HepG2 (cell line): ENCODE results near the gene FOXA3. TPM values are rescaled to one million over a fixed set of nuclear protein-coding genes. Genes with fewer than 3 reads are reported as not detected.

Source experiments
- EHMT2 ChIP-seq: fragments of 200-600 bp; sonication (generic); IDR thresholded peaks from 2 replicates; pipeline ENCODE4 v1.7.0; 2017; ENCODE audit warnings: antibody characterized with exemption, low read depth, low read length, borderline replicate concordance
- GZF1 ChIP-seq: sonication (generic); formaldehyde crosslinking; IDR thresholded peaks from 2 replicates; pipeline ENCODE4 v1.5.1; 2020; ENCODE audit warnings: mild to moderate bottlenecking, missing genetic modification reagents
- MAFG ChIP-seq: sonication (generic); formaldehyde crosslinking; IDR thresholded peaks from 2 replicates; pipeline ENCODE4 v1.5.1; 2020; ENCODE audit warnings: mild to moderate bottlenecking, missing genetic modification reagents
- NAIF1 ChIP-seq: sonication (generic); formaldehyde crosslinking; IDR thresholded peaks from 2 replicates; pipeline ENCODE4 v1.5.0; 2020; ENCODE audit warnings: mild to moderate bottlenecking, missing genetic modification reagents, borderline replicate concordance
- NR2F2 ChIP-seq: IDR thresholded peaks from 2 replicates; pipeline ENCODE4 v1.6.1; 2012; ENCODE audit warnings: low read depth, inconsistent platforms, borderline replicate concordance
- SMAD1 ChIP-seq: sonication (generic); formaldehyde crosslinking; IDR thresholded peaks from 2 replicates; pipeline ENCODE4 v1.4.0; 2020; ENCODE audit warnings: missing genetic modification reagents, low read depth, mild to moderate bottlenecking, borderline replicate concordance
- ZNF232 ChIP-seq: sonication (generic); formaldehyde crosslinking; IDR thresholded peaks from 2 replicates; pipeline ENCODE4 v1.4.0; 2020; ENCODE audit warnings: missing genetic modification reagents, borderline replicate concordance
- ZNF256 ChIP-seq: sonication (generic); formaldehyde crosslinking; conservative IDR thresholded peaks from 2 replicates; pipeline ENCODE4 v1.4.0; 2020; ENCODE audit warnings: missing genetic modification reagents
- ZNF292 ChIP-seq: sonication (generic); formaldehyde crosslinking; IDR thresholded peaks from 2 replicates; pipeline ENCODE4 v1.8.1; 2022; ENCODE audit warnings: mild to moderate bottlenecking, low read depth, missing genetic modification reagents, borderline replicate concordance
- ZNF792 ChIP-seq: IDR thresholded peaks from 2 replicates; pipeline ENCODE4 v1.6.1; 2016
- ZSCAN12 ChIP-seq: sonication (generic); formaldehyde crosslinking; IDR thresholded peaks from 2 replicates; pipeline ENCODE4 v1.9.0; 2021; ENCODE audit warnings: mild to moderate bottlenecking, missing genetic modification reagents
- polyA plus RNA-seq, 8 experiments: library from polyadenylated mRNA; depleted of rRNA in 3 of 8; stranded (reverse) in 7 of 8; unstranded in 1 of 8; fragments of >200 nt; fragmentation: Illumina TruSeq in 4 of 8; extraction: Trizol in 4 of 8; gene quantifications; 2 replicates each; pipeline versions ENCODE4 v1.2.1 to v1.2.3, GENCODE V29; 2011 to 2016; ENCODE audit warnings: low read depth in 4 of 8, missing spikeins in 1 of 8, mixed read lengths in 1 of 8; ENCODE audit not compliant: insufficient read depth in 1 of 8
- total RNA-seq, 5 experiments: library from RNA; depleted of rRNA; stranded (reverse); fragments of >200 nt; fragmentation: Illumina TruSeq; extraction: Trizol; gene quantifications; 2 replicates each; pipeline ENCODE4 v1.2.3, GENCODE V29; 2016; ENCODE audit warnings: low read depth in 1 of 5
- TF ChIP-seq, protein P1 (sequence below): sonication (generic); formaldehyde crosslinking; IDR thresholded peaks from 2 replicates; pipeline ENCODE4 v1.8.1; 2023; ENCODE audit warnings: mild to moderate bottlenecking, missing genetic modification reagents
- TF ChIP-seq, protein P2 (sequence below), 2 experiments: fragments of 450-650 bp in 1 of 2; sonication (generic) in 1 of 2; formaldehyde crosslinking in 1 of 2; IDR thresholded peaks; 2 replicates each; pipeline versions ENCODE4 v1.6.1 to v1.8.0; 2016 to 2022; ENCODE audit warnings: antibody characterized with exemption in 1 of 2, mild to moderate bottlenecking in 1 of 2, missing genetic modification reagents in 1 of 2
- TF ChIP-seq, protein P3 (sequence below): sonication (generic); formaldehyde crosslinking; IDR thresholded peaks from 2 replicates; pipeline ENCODE4 v1.9.0; 2021; ENCODE audit warnings: missing genetic modification reagents, mild to moderate bottlenecking, borderline replicate concordance
- TF ChIP-seq, protein P4 (sequence below): sonication (generic); formaldehyde crosslinking; IDR thresholded peaks from 2 replicates; pipeline ENCODE4 v1.4.0; 2020; ENCODE audit warnings: missing genetic modification reagents

Gene FOXA3
- total and polyA plus RNA-seq, 2 of the 13 experiments (the other 11 are each of a cell fraction or from before 2014, with no cell fraction given), result 29.8 to 47.6 TPM

- peak; percentile 82 for TF ChIP-seq NAIF1
- peak; percentile 65; the same call in 1 of the 2 replicates for TF ChIP-seq NR2F2
- TF ChIP-seq ZNF256 (CRISPR knock-in tag), result peak; percentile 81; the same call in 1 of the 2 replicates
- TF ChIP-seq ZNF232 (CRISPR knock-in tag), result no peak; the same call in 1 of the 2 replicates
- no peak for TF ChIP-seq GZF1 (CRISPR knock-in tag)
- TF ChIP-seq, protein P1, sequence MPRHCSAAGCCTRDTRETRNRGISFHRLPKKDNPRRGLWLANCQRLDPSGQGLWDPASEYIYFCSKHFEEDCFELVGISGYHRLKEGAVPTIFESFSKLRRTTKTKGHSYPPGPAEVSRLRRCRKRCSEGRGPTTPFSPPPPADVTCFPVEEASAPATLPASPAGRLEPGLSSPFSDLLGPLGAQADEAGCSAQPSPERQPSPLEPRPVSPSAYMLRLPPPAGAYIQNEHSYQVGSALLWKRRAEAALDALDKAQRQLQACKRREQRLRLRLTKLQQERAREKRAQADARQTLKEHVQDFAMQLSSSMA, result 0 out of 2 replicates have a peak, but pooled peaks have one; percentile 45
- TF ChIP-seq EHMT2, result no peak
- TF ChIP-seq, protein P2, sequence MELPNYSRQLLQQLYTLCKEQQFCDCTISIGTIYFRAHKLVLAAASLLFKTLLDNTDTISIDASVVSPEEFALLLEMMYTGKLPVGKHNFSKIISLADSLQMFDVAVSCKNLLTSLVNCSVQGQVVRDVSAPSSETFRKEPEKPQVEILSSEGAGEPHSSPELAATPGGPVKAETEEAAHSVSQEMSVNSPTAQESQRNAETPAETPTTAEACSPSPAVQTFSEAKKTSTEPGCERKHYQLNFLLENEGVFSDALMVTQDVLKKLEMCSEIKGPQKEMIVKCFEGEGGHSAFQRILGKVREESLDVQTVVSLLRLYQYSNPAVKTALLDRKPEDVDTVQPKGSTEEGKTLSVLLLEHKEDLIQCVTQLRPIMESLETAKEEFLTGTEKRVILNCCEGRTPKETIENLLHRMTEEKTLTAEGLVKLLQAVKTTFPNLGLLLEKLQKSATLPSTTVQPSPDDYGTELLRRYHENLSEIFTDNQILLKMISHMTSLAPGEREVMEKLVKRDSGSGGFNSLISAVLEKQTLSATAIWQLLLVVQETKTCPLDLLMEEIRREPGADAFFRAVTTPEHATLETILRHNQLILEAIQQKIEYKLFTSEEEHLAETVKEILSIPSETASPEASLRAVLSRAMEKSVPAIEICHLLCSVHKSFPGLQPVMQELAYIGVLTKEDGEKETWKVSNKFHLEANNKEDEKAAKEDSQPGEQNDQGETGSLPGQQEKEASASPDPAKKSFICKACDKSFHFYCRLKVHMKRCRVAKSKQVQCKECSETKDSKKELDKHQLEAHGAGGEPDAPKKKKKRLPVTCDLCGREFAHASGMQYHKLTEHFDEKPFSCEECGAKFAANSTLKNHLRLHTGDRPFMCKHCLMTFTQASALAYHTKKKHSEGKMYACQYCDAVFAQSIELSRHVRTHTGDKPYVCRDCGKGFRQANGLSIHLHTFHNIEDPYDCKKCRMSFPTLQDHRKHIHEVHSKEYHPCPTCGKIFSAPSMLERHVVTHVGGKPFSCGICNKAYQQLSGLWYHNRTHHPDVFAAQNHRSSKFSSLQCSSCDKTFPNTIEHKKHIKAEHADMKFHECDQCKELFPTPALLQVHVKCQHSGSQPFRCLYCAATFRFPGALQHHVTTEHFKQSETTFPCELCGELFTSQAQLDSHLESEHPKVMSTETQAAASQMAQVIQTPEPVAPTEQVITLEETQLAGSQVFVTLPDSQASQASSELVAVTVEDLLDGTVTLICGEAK (IDR thresholded peaks at IDR 0.05), result no peak
- TF ChIP-seq, protein P2 (CRISPR knock-in tag; IDR thresholded peaks at IDR 0.05), result peak; percentile 53; the same call in 1 of the 2 replicates
- TF ChIP-seq ZNF792 (CRISPR knock-in tag), result peak; percentile 91
- peak; percentile 82 for TF ChIP-seq ZNF292 (CRISPR knock-in tag)
- no peak for TF ChIP-seq MAFG
- TF ChIP-seq ZSCAN12 (CRISPR knock-in tag), result no peak
- TF ChIP-seq SMAD1 (CRISPR knock-in tag), result peak; percentile 55; the same call in 1 of the 2 replicates
- TF ChIP-seq, protein P3, sequence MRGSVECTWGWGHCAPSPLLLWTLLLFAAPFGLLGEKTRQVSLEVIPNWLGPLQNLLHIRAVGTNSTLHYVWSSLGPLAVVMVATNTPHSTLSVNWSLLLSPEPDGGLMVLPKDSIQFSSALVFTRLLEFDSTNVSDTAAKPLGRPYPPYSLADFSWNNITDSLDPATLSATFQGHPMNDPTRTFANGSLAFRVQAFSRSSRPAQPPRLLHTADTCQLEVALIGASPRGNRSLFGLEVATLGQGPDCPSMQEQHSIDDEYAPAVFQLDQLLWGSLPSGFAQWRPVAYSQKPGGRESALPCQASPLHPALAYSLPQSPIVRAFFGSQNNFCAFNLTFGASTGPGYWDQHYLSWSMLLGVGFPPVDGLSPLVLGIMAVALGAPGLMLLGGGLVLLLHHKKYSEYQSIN (CRISPR knock-in tag), result no peak
- TF ChIP-seq, protein P4, sequence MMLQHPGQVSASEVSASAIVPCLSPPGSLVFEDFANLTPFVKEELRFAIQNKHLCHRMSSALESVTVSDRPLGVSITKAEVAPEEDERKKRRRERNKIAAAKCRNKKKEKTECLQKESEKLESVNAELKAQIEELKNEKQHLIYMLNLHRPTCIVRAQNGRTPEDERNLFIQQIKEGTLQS (CRISPR knock-in tag), result peak; percentile 23; the same call in 1 of the 2 replicates
Measured at GRCh38 chr19:45882652-45883585, 18.8 kb downstream of the FOXA3 start (continued).
